K562 (cell line): ENCODE results near the gene NR1H3. TPM values are rescaled to one million over a fixed set of nuclear protein-coding genes. Genes with fewer than 3 reads are reported as not detected.

ENCODE experiments used
- BACH1 ChIP-seq: fragments of 200-800 bp; sonication (Bioruptor generic); IDR thresholded peaks from 2 replicates; pipeline ENCODE4 v1.6.1; 2016; ENCODE audit warnings: missing genetic modification characterization, missing compliant biosample characterization
- E2F8 ChIP-seq: fragments of 450-650 bp; IDR thresholded peaks from 2 replicates; pipeline ENCODE4 v1.7.1; 2018; ENCODE audit warnings: mild to moderate bottlenecking, low read depth; ENCODE audit not compliant: partially characterized antibody
- GABPB2 ChIP-seq: fragments of 250-450 bp; sonication (Bioruptor Pico); conservative IDR thresholded peaks from 2 replicates; pipeline ENCODE4 v1.5.1; 2021; ENCODE audit warnings: mild to moderate bottlenecking
- KAT7 ChIP-seq: sonication (generic); formaldehyde crosslinking; IDR thresholded peaks from 2 replicates; pipeline ENCODE4 v1.8.0; 2022; ENCODE audit warnings: missing genetic modification reagents, mild to moderate bottlenecking, borderline replicate concordance
- KLF16 ChIP-seq: IDR thresholded peaks from 2 replicates; pipeline ENCODE4 v1.6.1; 2016; ENCODE audit warnings: antibody characterized with exemption
- MEIS2 ChIP-seq: fragments of 450-650 bp; IDR thresholded peaks from 2 replicates; pipeline ENCODE4 v1.6.1; 2014; ENCODE audit warnings: mild to moderate bottlenecking; ENCODE audit not compliant: partially characterized antibody
- NFXL1 ChIP-seq: fragments of 450-650 bp; formaldehyde crosslinking; IDR thresholded peaks from 2 replicates; pipeline ENCODE4 v1.4.0; 2021; ENCODE audit warnings: mild to moderate bottlenecking
- NR2C1 ChIP-seq, 2 experiments: fragments of 450-650 bp; IDR thresholded peaks; 2 replicates each; pipeline ENCODE4 v1.6.1; 2017; ENCODE audit warnings: mild to moderate bottlenecking in 2 of 2, antibody characterized with exemption in 1 of 2, inconsistent platforms in 1 of 2, missing compliant biosample characterization in 1 of 2, missing genetic modification characterization in 1 of 2
- PBX2 ChIP-seq, 2 experiments: IDR thresholded peaks in 1 of 2; conservative IDR thresholded peaks in 1 of 2; 2 replicates each; pipeline ENCODE4 v1.6.1; 2016; ENCODE audit warnings: low read depth in 2 of 2, mild to moderate bottlenecking in 1 of 2, missing compliant biosample characterization in 1 of 2, missing genetic modification characterization in 1 of 2, moderate library complexity in 1 of 2
- PRPF4 ChIP-seq: fragments of 200-400 bp; formaldehyde crosslinking; IDR thresholded peaks from one replicate; pipeline ENCODE4 v1.6.1; 2017; ENCODE audit warnings: low read length, low read depth, mild to moderate bottlenecking; ENCODE audit not compliant: insufficient read depth, poor library complexity, severe bottlenecking
- SIRT6 ChIP-seq: IDR thresholded peaks from one replicate; pipeline ENCODE4 v1.6.1; 2012; ENCODE audit warnings: low read depth, mild to moderate bottlenecking, control low read depth, inconsistent platforms, low read length, moderate library complexity
- SMARCA5 ChIP-seq: fragments of 450-650 bp; IDR thresholded peaks from 2 replicates; pipeline ENCODE4 v1.6.1; 2016
- SOX6 ChIP-seq: fragments of 450-650 bp; IDR thresholded peaks from 2 replicates; pipeline ENCODE4 v1.6.1; 2014; ENCODE audit warnings: mild to moderate bottlenecking
- USF2 ChIP-seq: sonication (generic); formaldehyde crosslinking; IDR thresholded peaks from 2 replicates; pipeline ENCODE4 v1.5.0; 2020; ENCODE audit warnings: missing genetic modification reagents
- XRCC3 ChIP-seq: fragments of 450-650 bp; IDR thresholded peaks from 2 replicates; pipeline ENCODE4 v1.6.1; 2017; ENCODE audit warnings: mild to moderate bottlenecking, moderate library complexity
- ZNF561 ChIP-seq: fragments of 450-650 bp; formaldehyde crosslinking; conservative IDR thresholded peaks from 2 replicates; pipeline ENCODE4 v1.4.0; 2020; ENCODE audit warnings: mild to moderate bottlenecking, moderate library complexity
- ZNF707 ChIP-seq: fragments of 250-450 bp; sonication (Bioruptor Pico); conservative IDR thresholded peaks from 2 replicates; pipeline ENCODE4 v1.8.0; 2022; ENCODE audit warnings: inconsistent platforms, mild to moderate bottlenecking, moderate library complexity
- polyA plus RNA-seq, 8 experiments: library from polyadenylated mRNA; depleted of rRNA in 4 of 8; stranded (reverse) in 5 of 8; unstranded in 3 of 8; fragments of >200 nt; fragmentation: Nextera tagmentation in 2 of 8; fragmentation: Illumina TruSeq in 1 of 8; extraction: Ambion mirVana in 2 of 8; extraction: Trizol in 1 of 8; gene quantifications; 2 replicates each; pipeline versions ENCODE4 v1.2.1 to v1.2.3, GENCODE V29; 2011 to 2014; ENCODE audit warnings: inconsistent platforms in 1 of 8, missing spikeins in 1 of 8
- total RNA-seq, 7 experiments: library from RNA; depleted of rRNA in 6 of 7; stranded (reverse); fragments of >200 nt in 6 of 7; fragmentation: Illumina TruSeq in 2 of 7; extraction: Trizol in 2 of 7; gene quantifications; 2 replicates each; pipeline versions ENCODE4 v1.2.1 to v1.2.3, GENCODE V29; 2011 to 2021; ENCODE audit warnings: low replicate concordance in 1 of 7

The NR1H3 gene
- total and polyA plus RNA-seq, 9 of the 15 experiments (the other 6 are each of a cell fraction or from before 2014, with no cell fraction given) = 8.2 to 26.0 (median 11.9) TPM

- TF ChIP-seq PBX2 (CRISPR knock-in tag; IDR thresholded peaks at IDR 0.05; ENCODE audit: low read depth) (no peak), PBX2 (tag; conservative IDR thresholded peaks at IDR 0.05; ENCODE audit: low read depth) (no peak), PRPF4 (no peak), KLF16 (0 out of 2 replicates have a peak, but pooled peaks have one; percentile 34), GABPB2 (CRISPR knock-in tag) (no peak), SOX6 (no peak), XRCC3 (no peak), ZNF707 (CRISPR knock-in tag) (no peak), SIRT6 (no peak), USF2 (CRISPR knock-in tag) (no peak), KAT7 (CRISPR knock-in tag) (no peak), E2F8 (no peak), BACH1 (tag) (no peak), MEIS2 (no peak), NR2C1 (IDR thresholded peaks at IDR 0.05) (no peak), NR2C1 (tag; IDR thresholded peaks at IDR 0.05) (no peak), SMARCA5 (no peak), NFXL1 (CRISPR knock-in tag) (no peak), ZNF561 (no peak)
These were observed at the start of gene NR1H3 (continued) for GRCh38 chr11:47257517-47258316.
